8988T (cell line): ENCODE measurements around the gene LRP8.
A peak's percentile ranks its signal among the peaks of the same experiment; 100 is the strongest.

Source experiments
- DNase-seq: peaks from one replicate; pipeline ENCODE4 v3.0.0; 2011

LRP8 gene

GRCh38 chr1:53321366-53321765 is 6.5 kb downstream of the LRP8 start:
- DNase-seq: peak; percentile 68

GRCh38 chr1:53320646-53321045 is 7.2 kb downstream of the LRP8 start:
- DNase-seq: no peak

GRCh38 chr1:53319296-53320101 is 8.4 kb downstream of the LRP8 start:
- DNase-seq: no peak

- DNase-seq: no peak
These were observed 10.0 kb downstream of the LRP8 start for GRCh38 chr1:53317646-53318539.

- no peak for DNase-seq
These were observed 10.9 kb downstream of the LRP8 start for GRCh38 chr1:53316766-53317581.

GRCh38 chr1:53316424-53316765 is 11.5 kb downstream of the LRP8 start:
- DNase-seq: no peak

- no peak for DNase-seq
These were observed 12.1 kb downstream of the LRP8 start for GRCh38 chr1:53315456-53316423.

- no peak for DNase-seq
These were observed 12.8 kb downstream of the LRP8 start for GRCh38 chr1:53315046-53315445.

GRCh38 chr1:53314606-53315005 is 13.3 kb downstream of the LRP8 start:
- DNase-seq: no peak

- DNase-seq: no peak
These were observed 13.8 kb downstream of the LRP8 start for GRCh38 chr1:53314096-53314495.

GRCh38 chr1:53313556-53313955 is 14.3 kb downstream of the LRP8 start:
- no peak for DNase-seq

- no peak for DNase-seq
These were observed 16.1 kb downstream of the LRP8 start for GRCh38 chr1:53311702-53312305.

- no peak for DNase-seq
These were observed 16.8 kb downstream of the LRP8 start for GRCh38 chr1:53310847-53311681.

- no peak for DNase-seq
These were observed 18.1 kb downstream of the LRP8 start for GRCh38 chr1:53309802-53310201.

- DNase-seq: no peak
These were observed 19.4 kb downstream of the LRP8 start for GRCh38 chr1:53308506-53308905.

- no peak for DNase-seq
These were observed 20.8 kb downstream of the LRP8 start for GRCh38 chr1:53307037-53307436.

GRCh38 chr1:53306168-53306567 is 21.7 kb downstream of the LRP8 start:
- no peak for DNase-seq

- DNase-seq: no peak
These were observed 22.2 kb downstream of the LRP8 start for GRCh38 chr1:53305650-53306049.

GRCh38 chr1:53304527-53304926 is 23.3 kb downstream of the LRP8 start:
- DNase-seq: no peak

GRCh38 chr1:53303726-53304515 is 23.9 kb downstream of the LRP8 start:
- no peak for DNase-seq
